ENCODE data around the gene LTB4R2.

LTB4R2 gene

GRCh38 chr14:24269910-24270536 is 39.9 kb upstream of the LTB4R2 start:
- CTCF ChIA-PET, result interaction anchor here (0.6 kb wide), 2 partner anchors 18 to 23 kb away, joined by 3 to 4 read pairs; no protein-coding TSS in a partner anchor
- no peak for TF ChIP-seq CTCF (conservative IDR thresholded peaks at IDR 0.05; ENCODE audit: low read depth)
- peak overlapping the region; percentile 96 for H3K27ac ChIP-seq
- DNase-seq (ENCODE audit: low spot score), result no peak
- POLR2A ChIA-PET (ENCODE audit: low non-redundant PET), result interaction anchor here (2.1 kb wide), 1 partner anchor 28 kb away, joined by 12 read pairs; the partner anchor contains the start of gene TINF2

- no peak for DNase-seq (ENCODE audit: low spot score)
- TF ChIP-seq CTCF (conservative IDR thresholded peaks at IDR 0.05; ENCODE audit: low read depth), result no peak
- peak overlapping the region; percentile 96 for H3K27ac ChIP-seq
- POLR2A ChIA-PET (ENCODE audit: low non-redundant PET), result interaction anchor here (0.7 to 2.1 kb wide), 3 partner anchors 11 to 28 kb away, joined by 3 to 12 read pairs (median 3); partner anchors contain the start of gene TINF2
- CTCF ChIA-PET, result interaction anchor here (0.6 to 0.9 kb wide), 4 partner anchors 18 to 131 kb away, joined by 3 to 4 read pairs (median 3); partner anchors contain the start of gene TINF2
These were observed 39.3 kb upstream of the LTB4R2 start for GRCh38 chr14:24270537-24271133.

DNA sequence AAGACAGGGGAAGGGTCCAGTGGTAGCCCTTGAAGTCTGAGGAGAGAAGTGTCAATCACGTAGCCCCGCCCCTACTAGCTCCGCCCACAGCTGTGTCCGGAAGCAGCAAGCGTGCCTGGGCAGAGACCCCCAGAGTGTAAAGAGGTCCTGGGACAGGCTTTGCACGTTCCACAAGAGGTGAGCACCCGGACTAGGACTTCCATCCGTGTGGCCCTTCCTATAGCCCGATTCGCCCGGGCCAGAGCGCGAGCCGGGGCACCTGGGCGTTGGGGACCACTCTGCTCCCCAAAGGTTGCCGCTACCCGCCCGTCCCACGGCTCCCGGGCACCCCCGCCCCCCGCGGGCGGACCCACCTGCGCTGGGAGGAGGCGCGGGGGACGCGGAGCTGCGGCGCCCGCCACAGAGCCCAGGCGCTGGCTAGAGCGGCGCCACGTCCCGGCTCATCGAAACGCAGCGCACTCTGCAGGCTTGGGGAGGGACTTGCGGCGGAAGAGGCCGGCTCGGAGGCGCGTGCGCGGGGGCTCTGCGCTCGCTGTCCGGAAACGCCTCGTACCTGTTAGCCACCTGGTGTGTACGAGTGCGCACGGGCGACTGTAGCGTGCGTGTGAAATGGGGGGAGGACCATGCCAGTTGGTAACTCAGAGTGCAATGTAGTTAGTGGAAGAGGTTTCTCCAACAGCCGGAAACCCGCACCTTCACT is 38.7 kb upstream of the LTB4R2 start, which contains the start of gene RABGGTA:
RABGGTA (minus strand) TSS at position 464 of the 700 bp plus-strand sequence. CDS start 482 bp downstream, outside the sequence.
- CTCF ChIA-PET, result interaction anchor here (0.6 to 1.0 kb wide), 4 partner anchors 11 to 131 kb away, joined by 3 to 4 read pairs (median 3); partner anchors contain the start of gene TINF2
- peak within 1 kb of the TSS; percentile 96 for H3K27ac ChIP-seq
- peak; percentile 91 for DNase-seq (ENCODE audit: low spot score)
- TF ChIP-seq CTCF (conservative IDR thresholded peaks at IDR 0.05; ENCODE audit: low read depth), result peak; percentile 88
- POLR2A ChIA-PET (ENCODE audit: low non-redundant PET), result interaction anchor here (0.7 to 2.1 kb wide), 3 partner anchors 12 to 29 kb away, joined by 3 to 12 read pairs (median 3); partner anchors contain the start of gene TINF2

DNA sequence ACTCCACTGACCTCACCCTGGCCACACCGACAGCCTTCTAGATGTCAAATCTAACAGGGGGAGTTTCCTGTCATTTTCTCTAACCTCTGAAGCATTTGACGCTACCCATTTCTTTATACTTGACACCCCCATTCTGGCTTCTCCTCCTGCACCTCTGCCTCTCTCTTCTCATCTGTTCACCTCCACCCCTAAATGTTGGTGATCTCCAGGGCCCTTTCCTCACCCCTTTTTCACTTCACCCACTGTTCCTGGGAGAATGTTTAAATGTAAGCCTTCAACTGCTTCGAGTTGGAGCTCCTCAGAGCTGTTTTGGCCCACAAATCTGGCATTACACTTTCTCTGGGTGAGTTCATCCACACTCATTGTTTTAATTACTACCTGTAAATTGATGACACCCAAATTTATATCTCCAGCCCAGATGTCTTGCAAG is 38.1 kb upstream of the LTB4R2 start:
- no peak for TF ChIP-seq CTCF (conservative IDR thresholded peaks at IDR 0.05; ENCODE audit: low read depth)
- no peak for DNase-seq (ENCODE audit: low spot score)
- ChIA-PET CTCF (interaction anchor here (0.6 to 1.0 kb wide), 4 partner anchors 10 to 114 kb away, joined by 3 to 4 read pairs (median 3); partner anchors contain the start of gene TINF2), POLR2A (ENCODE audit: low non-redundant PET) (interaction anchor here (2.1 kb wide), 1 partner anchor 30 kb away, joined by 12 read pairs; the partner anchor contains the start of gene TINF2)
- H3K27ac ChIP-seq, result peak overlapping the region; percentile 96

DNA sequence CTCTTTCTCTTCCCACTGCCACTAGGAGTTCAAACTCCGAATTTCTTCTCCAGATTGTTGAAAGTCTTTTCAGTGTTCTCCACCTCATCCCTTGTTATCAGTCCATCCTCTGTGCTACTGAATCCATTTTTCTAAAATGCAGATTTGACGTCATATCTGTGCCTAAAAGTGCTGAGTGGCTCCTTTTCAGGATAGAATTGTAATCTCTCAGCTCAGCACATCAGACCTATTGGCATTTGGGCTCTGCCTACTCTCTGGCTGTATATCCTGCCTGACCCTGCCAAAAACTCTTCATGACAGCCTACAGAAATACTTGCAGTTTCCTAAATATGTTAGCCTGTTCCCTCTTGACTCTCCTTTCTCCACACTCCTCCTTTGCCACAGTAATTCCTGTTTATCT is 37.5 kb upstream of the LTB4R2 start:
- no peak overlapping the region for H3K27ac ChIP-seq
- TF ChIP-seq CTCF (conservative IDR thresholded peaks at IDR 0.05; ENCODE audit: low read depth), result no peak
- ChIA-PET POLR2A (ENCODE audit: low non-redundant PET) (interaction anchor here (2.1 kb wide), 1 partner anchor 30 kb away, joined by 12 read pairs; the partner anchor contains the start of gene TINF2), CTCF (interaction anchor here (0.6 to 1.0 kb wide), 3 partner anchors 9 to 114 kb away, joined by 3 read pairs; no protein-coding TSS in a partner anchor)
- no peak for DNase-seq (ENCODE audit: low spot score)
